Activated CD4-positive, alpha-beta memory T cell treated with anti-CD3 and anti-CD28 coated beads for 36 hours (primary cell): Measurements from ENCODE around the gene CASP6. TPM values are rescaled to one million over a fixed set of nuclear protein-coding genes. Genes with fewer than 3 reads are reported as not detected.
A peak's percentile ranks its signal among the peaks of the same experiment; 100 is the strongest.

Experiments used
- CTCF ChIA-PET: fragments of 350-600 bp; sonication (Branson Sonifier 250); formaldehyde crosslinking; loops from one replicate; lab custom pipeline; 2021; ENCODE audit warnings: antibody characterized with exemption, inconsistent platforms; lab: Charles Lee
- POLR2A ChIA-PET: fragments of 350-600 bp; sonication (Branson Sonifier 250); formaldehyde crosslinking; loops from one replicate; lab custom pipeline; 2021; ENCODE audit warnings: antibody characterized with exemption; lab: Charles Lee
- DNase-seq: peaks from one replicate; pipeline ENCODE4 v3.0.0-alpha.2; 2020
- H3K27ac Mint-ChIP-seq: one replicate; pipeline ENCODE4 v1.8.0; 2021; ENCODE audit warnings: mixed read lengths
- H3K27me3 Mint-ChIP-seq: one replicate; pipeline ENCODE4 v1.8.0; 2021; ENCODE audit warnings: mixed read lengths
- H3K36me3 Mint-ChIP-seq: one replicate; pipeline ENCODE4 v1.8.0; 2021; ENCODE audit warnings: mixed read lengths
- H3K4me1 Mint-ChIP-seq: one replicate; pipeline ENCODE4 v1.8.0; 2021; ENCODE audit warnings: low read depth, mixed read lengths
- H3K4me3 Mint-ChIP-seq: one replicate; pipeline ENCODE4 v1.8.0; 2021; ENCODE audit warnings: mild to moderate bottlenecking, mixed read lengths
- H3K9me3 Mint-ChIP-seq: one replicate; pipeline ENCODE4 v1.8.0; 2021; ENCODE audit warnings: mixed read lengths
- intact Hi-C: fragments of 100-400 bp; cut with micrococcal nuclease; formaldehyde crosslinking; loops from one replicate; pipeline ENCODE4 v1.15.1; 2023
- total RNA-seq, 2 experiments: library from RNA; stranded (reverse); gene quantifications; one replicate each; pipeline ENCODE4 v1.2.3, GENCODE V29; 2021

Gene CASP6
- total RNA-seq, 2 experiments from 2014 or later: 18.4 to 29.9 TPM

DNA sequence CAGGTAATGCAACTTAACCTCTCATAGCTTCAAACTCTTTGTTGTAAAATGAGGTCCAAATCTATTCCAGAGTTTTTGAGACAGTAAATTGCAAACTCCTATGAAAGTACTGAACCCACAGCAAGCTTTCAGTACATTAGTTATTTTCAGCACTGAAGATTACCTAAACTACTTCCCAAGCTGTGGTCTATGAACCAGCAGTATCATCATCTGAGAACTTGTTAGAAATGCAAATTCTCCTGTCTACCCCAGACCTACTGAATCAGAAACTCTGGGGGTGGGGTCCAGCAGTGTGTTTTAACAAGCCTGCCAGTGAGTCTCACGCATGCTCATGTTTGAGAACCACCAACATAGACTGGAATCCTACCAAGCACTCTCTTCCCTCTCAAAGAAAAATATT is 5.7 kb upstream of the CASP6 start:
- DNase-seq: no peak
- Mint-ChIP-seq H3K27me3 (no peaks in the 10 kb centered on the region), H3K4me3 (no peak overlapping the region), H3K36me3 (no peaks in the 10 kb centered on the region), H3K4me1 (peaks cover 2% of the 10 kb centered on the region), H3K27ac (no peak overlapping the region), H3K9me3 (no peaks in the 10 kb centered on the region)
- intact Hi-C loops: no loop called here
- ChIA-PET POLR2A (no interaction called here), CTCF (no interaction called here)

GRCh38 chr4:109708435-109708834 is 5.2 kb upstream of the CASP6 start:
- intact Hi-C loops: no loop called here
- no peak for DNase-seq

GRCh38 chr4:109703664-109704361 is 568 bp upstream of the CASP6 start:
- DNase-seq: no peak
- peaks cover 28% of the 10 kb centered on the region for H3K4me1 Mint-ChIP-seq
- CTCF ChIA-PET: interaction anchor here (0.6 to 2.5 kb wide), 12 partner anchors 9 to 275 kb away, joined by 3 to 7 read pairs (median 3); partner anchors contain the start of genes RRH and SEC24B
- peak overlapping the region; percentile 82 for H3K27ac Mint-ChIP-seq
- H3K9me3 Mint-ChIP-seq: no peaks in the 10 kb centered on the region
- H3K36me3 Mint-ChIP-seq: peaks cover 2% of the 10 kb centered on the region
- peak overlapping the region; percentile 90 for H3K4me3 Mint-ChIP-seq
- intact Hi-C loops: loop anchor here (1.0 to 5.0 kb wide), 6 partner anchors 25 to 271 kb away; partner anchors contain the start of genes CFI, GAR1 and SEC24B
- POLR2A ChIA-PET: interaction anchor here (0.6 to 1.3 kb wide), 2 partner anchors 22 to 28 kb away, joined by 3 read pairs; no protein-coding TSS in a partner anchor
- H3K27me3 Mint-ChIP-seq: no peaks in the 10 kb centered on the region

More at GRCh38 chr4:109708435-109708834, 5.2 kb upstream of the CASP6 start:
- Mint-ChIP-seq H3K4me3 (no peak overlapping the region), H3K4me1 (peaks cover 5% of the 10 kb centered on the region), H3K27me3 (no peaks in the 10 kb centered on the region), H3K9me3 (no peaks in the 10 kb centered on the region), H3K27ac (no peak overlapping the region), H3K36me3 (no peaks in the 10 kb centered on the region)
- POLR2A ChIA-PET: no interaction called here
- CTCF ChIA-PET: no interaction called here

- no peaks in the 10 kb centered on the region for H3K9me3 Mint-ChIP-seq
- H3K4me1 Mint-ChIP-seq: peaks cover 34% of the 10 kb centered on the region
- peak overlapping the region; percentile 90 for H3K4me3 Mint-ChIP-seq
- no peaks in the 10 kb centered on the region for H3K27me3 Mint-ChIP-seq
- H3K36me3 Mint-ChIP-seq: peaks cover 9% of the 10 kb centered on the region
- CTCF ChIA-PET: interaction anchor here (0.5 to 1.8 kb wide), 8 partner anchors 19 to 269 kb away, joined by 3 to 8 read pairs (median 4); partner anchors contain the start of gene SEC24B
- intact Hi-C loops: loop anchor here (1.0 to 5.0 kb wide), 5 partner anchors 59 to 269 kb away; partner anchors contain the start of genes CFI, MCUB and SEC24B
- POLR2A ChIA-PET: interaction anchor here (1.2 kb wide), 1 partner anchor 142 kb away, joined by 5 read pairs; the partner anchor contains the start of gene MCUB
- DNase-seq: no peak
- peak overlapping the region; percentile 82 for H3K27ac Mint-ChIP-seq
Measured at GRCh38 chr4:109701566-109702410, 1.5 kb downstream of the CASP6 start.

GRCh38 chr4:109699553-109700225 is 3.6 kb downstream of the CASP6 start:
- DNase-seq: no peak
- Mint-ChIP-seq H3K9me3 (no peaks in the 10 kb centered on the region), H3K4me3 (no peak overlapping the region), H3K27me3 (no peaks in the 10 kb centered on the region), H3K36me3 (peaks cover 11% of the 10 kb centered on the region), H3K27ac (no peak overlapping the region), H3K4me1 (peaks cover 34% of the 10 kb centered on the region)
- CTCF ChIA-PET: interaction anchor here (1.2 to 1.7 kb wide), 3 partner anchors 15 to 126 kb away, joined by 3 to 4 read pairs (median 3); no protein-coding TSS in a partner anchor
- intact Hi-C loops: loop anchor here (5.0 kb wide), 2 partner anchors 103 to 248 kb away; partner anchors contain the start of gene CFI
- POLR2A ChIA-PET: interaction anchor here (0.9 to 1.9 kb wide), 2 partner anchors 9 to 266 kb away, joined by 3 to 5 read pairs; partner anchors contain the start of gene SEC24B

DNA sequence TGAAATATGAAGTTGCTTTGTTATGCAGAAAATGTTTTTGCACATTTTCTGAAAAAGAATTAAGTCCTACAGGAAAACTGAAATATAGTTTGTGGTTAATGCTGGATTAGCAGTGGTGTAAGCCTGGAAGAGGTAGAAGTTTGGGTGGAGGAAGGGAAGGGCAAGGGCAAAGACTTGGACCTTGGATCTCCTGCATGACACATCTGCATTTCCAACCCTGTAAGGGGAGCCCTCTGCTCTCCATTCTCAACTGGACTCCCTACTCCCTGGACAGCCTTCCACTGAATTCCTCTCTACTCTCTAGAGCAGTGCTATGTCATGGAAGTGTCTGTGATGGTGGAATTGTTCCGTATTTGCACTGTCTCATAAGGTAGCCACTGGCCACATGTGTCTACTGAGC is 4.6 kb downstream of the CASP6 start:
- CTCF ChIA-PET: no interaction called here
- Mint-ChIP-seq H3K36me3 (peaks cover 18% of the 10 kb centered on the region), H3K9me3 (no peaks in the 10 kb centered on the region), H3K27me3 (no peaks in the 10 kb centered on the region), H3K4me3 (no peak overlapping the region), H3K4me1 (peaks cover 29% of the 10 kb centered on the region), H3K27ac (no peak overlapping the region)
- POLR2A ChIA-PET: interaction anchor here (1.9 kb wide), 1 partner anchor 265 kb away, joined by 5 read pairs; the partner anchor contains the start of gene SEC24B
- intact Hi-C loops: no loop called here
- no peak for DNase-seq

- Mint-ChIP-seq H3K36me3 (peaks cover 40% of the 10 kb centered on the region), H3K27ac (no peak overlapping the region), H3K27me3 (no peaks in the 10 kb centered on the region), H3K4me3 (no peak overlapping the region), H3K9me3 (no peaks in the 10 kb centered on the region), H3K4me1 (peaks cover 28% of the 10 kb centered on the region)
- ChIA-PET POLR2A (interaction anchor here (0.8 kb wide), 1 partner anchor 266 kb away, joined by 3 read pairs; no protein-coding TSS in a partner anchor), CTCF (no interaction called here)
- intact Hi-C loops: no loop called here
- no peak for DNase-seq
Measured at GRCh38 chr4:109691411-109691920, 11.8 kb downstream of the CASP6 start.

- H3K27ac Mint-ChIP-seq: peak overlapping the region; percentile 47
- H3K4me3 Mint-ChIP-seq: no peak overlapping the region
- H3K36me3 Mint-ChIP-seq: peaks cover 40% of the 10 kb centered on the region
- intact Hi-C loops: no loop called here
- DNase-seq: no peak
- ChIA-PET CTCF (no interaction called here), POLR2A (interaction anchor here (0.8 kb wide), 2 partner anchors 9 to 265 kb away, joined by 3 read pairs; no protein-coding TSS in a partner anchor)
- no peaks in the 10 kb centered on the region for H3K27me3 Mint-ChIP-seq
- no peaks in the 10 kb centered on the region for H3K9me3 Mint-ChIP-seq
- H3K4me1 Mint-ChIP-seq: peaks cover 28% of the 10 kb centered on the region
Measured at GRCh38 chr4:109690690-109691410, 12.4 kb downstream of the CASP6 start.

DNA sequence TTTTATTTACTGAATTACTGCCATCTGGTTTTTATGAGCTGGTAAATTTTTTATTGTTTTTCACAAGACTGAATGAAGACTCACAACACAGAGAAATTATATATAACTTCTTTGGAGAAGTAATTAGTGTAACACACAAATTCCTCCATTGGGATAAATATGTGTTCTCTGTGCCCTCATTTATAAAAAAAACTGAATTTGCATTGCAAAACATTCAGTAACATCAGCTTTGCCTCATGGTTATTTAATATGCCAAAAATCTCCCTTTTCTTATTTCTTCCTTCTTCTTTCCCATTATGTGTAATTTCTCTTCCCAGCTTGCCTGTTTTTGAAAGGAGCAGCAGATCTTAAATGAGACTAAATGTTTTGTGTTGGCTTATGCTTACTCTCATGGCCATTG is 18.5 kb downstream of the CASP6 start:
- no peak for DNase-seq
- ChIA-PET POLR2A (no interaction called here), CTCF (interaction anchor here (1.2 kb wide), 1 partner anchor 18 kb away, joined by 3 read pairs; the partner anchor contains the start of gene CASP6)
- no peaks in the 10 kb centered on the region for H3K27me3 Mint-ChIP-seq
- peaks cover 30% of the 10 kb centered on the region for H3K4me1 Mint-ChIP-seq
- intact Hi-C loops: no loop called here
- H3K27ac Mint-ChIP-seq: no peak overlapping the region
- no peak overlapping the region for H3K4me3 Mint-ChIP-seq
- no peaks in the 10 kb centered on the region for H3K9me3 Mint-ChIP-seq
- H3K36me3 Mint-ChIP-seq: peaks cover 27% of the 10 kb centered on the region

DNA sequence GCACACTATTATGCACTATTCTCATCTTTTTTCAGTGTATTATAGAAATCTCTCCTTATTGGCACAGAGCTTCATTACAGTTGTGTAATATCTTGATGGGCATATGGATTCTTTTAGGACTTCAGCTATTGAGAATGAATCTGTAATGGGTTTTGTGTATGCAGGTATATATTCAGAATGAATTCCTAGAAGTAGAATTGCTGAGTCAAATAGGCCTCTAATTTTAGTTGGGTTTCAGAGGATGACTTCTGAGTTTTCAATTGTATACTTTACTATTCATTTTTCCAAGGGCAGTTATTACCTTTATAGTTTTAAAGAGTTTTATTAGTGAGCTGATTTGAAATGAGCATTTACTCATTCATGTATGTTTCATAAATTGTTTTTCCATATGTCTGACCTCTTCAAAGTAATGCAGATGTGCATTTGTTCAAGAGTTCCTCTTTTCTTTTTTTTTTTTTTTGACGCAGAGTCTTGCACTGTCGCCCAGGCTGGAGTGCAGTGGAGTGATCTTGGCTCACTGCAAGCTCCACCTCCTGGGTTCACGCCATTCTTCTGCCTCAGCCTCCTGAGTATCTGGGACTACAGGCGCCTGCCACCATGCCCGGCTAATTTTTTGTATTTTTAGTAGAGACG is 19.5 kb downstream of the CASP6 start:
- Mint-ChIP-seq H3K4me1 (peaks cover 30% of the 10 kb centered on the region), H3K36me3 (peaks cover 32% of the 10 kb centered on the region), H3K4me3 (no peak overlapping the region), H3K27ac (no peak overlapping the region), H3K9me3 (no peaks in the 10 kb centered on the region), H3K27me3 (no peaks in the 10 kb centered on the region)
- intact Hi-C loops: no loop called here
- ChIA-PET POLR2A (no interaction called here), CTCF (interaction anchor here (2.0 kb wide), 1 partner anchor 19 kb away, joined by 4 read pairs; no protein-coding TSS in a partner anchor)
- no peak for DNase-seq
